GM19468 (cell line): Measurements from ENCODE around the gene FAM163B.

Source experiments
- ATAC-seq: cut with Tn5 transposase; IDR thresholded peaks from one replicate; pipeline ENCODE4 v1.9.1; 2021; ENCODE audit warnings: mild to moderate bottlenecking, moderate library complexity, moderate number of reproducible peaks; ENCODE audit not compliant: unreplicated experiment; ENCODE audit errors: extremely low read depth

FAM163B gene

GRCh38 chr9:133558191-133559126 is 50.7 kb downstream of the FAM163B start:
- ATAC-seq: no peak

GRCh38 chr9:133557581-133557980 is 51.6 kb downstream of the FAM163B start:
- no peak for ATAC-seq

- ATAC-seq: no peak
These were observed 52.8 kb downstream of the FAM163B start for GRCh38 chr9:133556354-133556753.

GRCh38 chr9:133554729-133555128 is 54.5 kb downstream of the FAM163B start:
- ATAC-seq: no peak

GRCh38 chr9:133553973-133554713 is 55.0 kb downstream of the FAM163B start:
- ATAC-seq: no peak

- no peak for ATAC-seq
These were observed 56.1 kb downstream of the FAM163B start for GRCh38 chr9:133553123-133553522.

- no peak for ATAC-seq
These were observed 57.0 kb downstream of the FAM163B start for GRCh38 chr9:133552236-133552635.

GRCh38 chr9:133551446-133551845 is 57.7 kb downstream of the FAM163B start:
- no peak for ATAC-seq

- ATAC-seq: no peak
These were observed 62.1 kb downstream of the FAM163B start for GRCh38 chr9:133547116-133547515.

GRCh38 chr9:133546287-133546680 is 62.9 kb downstream of the FAM163B start:
- ATAC-seq: no peak

- ATAC-seq: no peak
These were observed 63.5 kb downstream of the FAM163B start for GRCh38 chr9:133545494-133546286.

- no peak for ATAC-seq
These were observed 65.3 kb downstream of the FAM163B start for GRCh38 chr9:133543772-133544467.

GRCh38 chr9:133542002-133542401 is 67.2 kb downstream of the FAM163B start:
- no peak for ATAC-seq

- ATAC-seq: no peak
These were observed 68.5 kb downstream of the FAM163B start for GRCh38 chr9:133540698-133541025.

GRCh38 chr9:133539991-133540697 is 69.0 kb downstream of the FAM163B start:
- no peak for ATAC-seq

GRCh38 chr9:133538851-133539833 is 70.0 kb downstream of the FAM163B start:
- ATAC-seq: no peak

- ATAC-seq: no peak
These were observed 71.0 kb downstream of the FAM163B start for GRCh38 chr9:133538176-133538575.

- ATAC-seq: no peak
These were observed 71.9 kb downstream of the FAM163B start for GRCh38 chr9:133537257-133537656.
